Naive thymus-derived CD8-positive, alpha-beta T cell (primary cell): ENCODE results near the gene UNC5C. TPM values are rescaled to one million over a fixed set of nuclear protein-coding genes. Genes with fewer than 3 reads are reported as not detected.

ENCODE experiments used
- ATAC-seq, 2 donors: fragments of 150-1000 bp; cut with Tn5 transposase in 1 of 2; sonication (Bioruptor Pico), chemical (Tn5 transposase) in 1 of 2; 1 replicate in 1 of 2; 2 replicates in 1 of 2; pipeline ENCODE4 v1.10.0; 2021; ENCODE audit warnings: mild to moderate bottlenecking in 2 of 2, moderate library complexity in 2 of 2
- POLR2A ChIA-PET: fragments of 350-600 bp; sonication (Branson Sonifier 250); formaldehyde crosslinking; loops from one replicate; lab custom pipeline; 2021; ENCODE audit warnings: antibody characterized with exemption; lab: Charles Lee
- DNase-seq, 10 donors: peaks; one replicate each; pipeline versions ENCODE4 v3.0.0 to v3.0.0-alpha.2; 2020 to 2022
- H3K27ac Mint-ChIP-seq, 10 donors: one replicate each; pipeline ENCODE4 v1.8.0; 2020 to 2022; ENCODE audit warnings: mild to moderate bottlenecking in 10 of 10, mixed read lengths in 10 of 10, moderate library complexity in 4 of 10, inconsistent platforms in 1 of 10
- H3K27me3 Mint-ChIP-seq, 5 donors: one replicate each; pipeline ENCODE4 v1.8.0; 2021 to 2022; ENCODE audit warnings: mixed read lengths in 5 of 5
- H3K36me3 Mint-ChIP-seq, 3 donors: one replicate each; pipeline ENCODE4 v1.8.0; 2020 to 2022; ENCODE audit warnings: mixed read lengths in 3 of 3, mild to moderate bottlenecking in 2 of 3, inconsistent platforms in 1 of 3
- H3K4me1 Mint-ChIP-seq, 4 donors: one replicate each; pipeline ENCODE4 v1.8.0; 2021 to 2022; ENCODE audit warnings: mixed read lengths in 4 of 4
- H3K4me3 Mint-ChIP-seq, 10 donors: one replicate each; pipeline ENCODE4 v1.8.0; 2020 to 2022; ENCODE audit warnings: mild to moderate bottlenecking in 10 of 10, mixed read lengths in 10 of 10, moderate library complexity in 6 of 10, inconsistent platforms in 1 of 10
- H3K9me3 Mint-ChIP-seq, 9 donors: one replicate each; pipeline ENCODE4 v1.8.0; 2020 to 2022; ENCODE audit warnings: mixed read lengths in 9 of 9, mild to moderate bottlenecking in 3 of 9, inconsistent platforms in 1 of 9, moderate library complexity in 1 of 9
- polyA plus RNA-seq, 3 donors: library from polyadenylated mRNA; unstranded; fragments of 300-500 nt; fragmentation: Illumina TruSeq; gene quantifications; one replicate each; pipeline ENCODE4 v1.2.3, GENCODE V29; 2021
- total RNA-seq, 8 experiments: library from RNA in 2 of 8; stranded (reverse) in 2 of 8; gene quantifications; one replicate each; pipeline ENCODE4 v1.2.3 and lab custom pipeline; 2021 to 2026

Gene UNC5C
- total and polyA plus RNA-seq, 5 experiments from 2014 or later, result not detected

GRCh38 chr4:95428291-95429070, 120.3 kb downstream of the UNC5C start:
- no peak for ATAC-seq
- Mint-ChIP-seq H3K27me3 (peaks cover 0 to 6% (median 0%) of the 10 kb centered on the region in 5 donors), H3K36me3 (no peaks in the 10 kb centered on the region), H3K4me1 (peaks cover 0 to 13% (median 3%) of the 10 kb centered on the region in 4 donors), H3K27ac (no peak overlapping the region), H3K9me3 (peaks cover 0 to 4% (median 0%) of the 10 kb centered on the region in 9 donors), H3K4me3 (no peak overlapping the region)
- POLR2A ChIA-PET, result no interaction called here
- DNase-seq, result no peak

GRCh38 chr4:95426455-95426854, 122.3 kb downstream of the UNC5C start:
- peaks cover 0 to 5% (median 0%) of the 10 kb centered on the region in 5 donors for H3K27me3 Mint-ChIP-seq
- POLR2A ChIA-PET, result no interaction called here
- H3K36me3 Mint-ChIP-seq, result no peaks in the 10 kb centered on the region
- DNase-seq, result no peak
- peaks cover 0 to 13% (median 3%) of the 10 kb centered on the region in 4 donors for H3K4me1 Mint-ChIP-seq
- H3K4me3 Mint-ChIP-seq, result no peak overlapping the region
- H3K9me3 Mint-ChIP-seq, result peaks cover 0 to 4% (median 0%) of the 10 kb centered on the region in 9 donors
- H3K27ac Mint-ChIP-seq, result no peak overlapping the region
- no peak for ATAC-seq

GRCh38 chr4:95422436-95422835, 126.3 kb downstream of the UNC5C start:
- peaks cover 0 to 2% (median 0%) of the 10 kb centered on the region in 5 donors for H3K27me3 Mint-ChIP-seq
- ATAC-seq (no peak), DNase-seq (no peak)
- H3K27ac Mint-ChIP-seq, result no peak overlapping the region
- POLR2A ChIA-PET, result no interaction called here
- peaks cover 0 to 4% (median 0%) of the 10 kb centered on the region in 9 donors for H3K9me3 Mint-ChIP-seq
- no peaks in the 10 kb centered on the region for H3K36me3 Mint-ChIP-seq
- H3K4me1 Mint-ChIP-seq, result peaks cover 0 to 7% (median 3%) of the 10 kb centered on the region in 4 donors
- H3K4me3 Mint-ChIP-seq, result no peak overlapping the region

GRCh38 chr4:95421869-95422268, 126.9 kb downstream of the UNC5C start:
- no peak for ATAC-seq
- Mint-ChIP-seq H3K36me3 (no peaks in the 10 kb centered on the region), H3K27ac (no peak overlapping the region), H3K9me3 (peaks cover 0 to 4% (median 0%) of the 10 kb centered on the region in 9 donors), H3K27me3 (peaks cover 0 to 2% (median 0%) of the 10 kb centered on the region in 5 donors), H3K4me3 (no peak overlapping the region), H3K4me1 (peaks cover 0 to 4% (median 1%) of the 10 kb centered on the region in 4 donors)
- DNase-seq, result no peak
- POLR2A ChIA-PET, result no interaction called here

- Mint-ChIP-seq H3K4me3 (no peak overlapping the region), H3K4me1 (no peaks in the 10 kb centered on the region), H3K36me3 (no peaks in the 10 kb centered on the region), H3K9me3 (peaks cover 0 to 2% (median 0%) of the 10 kb centered on the region in 9 donors), H3K27me3 (peaks cover 0 to 7% (median 0%) of the 10 kb centered on the region in 5 donors), H3K27ac (no peak overlapping the region)
- ATAC-seq, result no peak
- DNase-seq, result no peak
- POLR2A ChIA-PET, result no interaction called here
Observed at GRCh38 chr4:95417531-95417930, 131.2 kb downstream of the UNC5C start.

GRCh38 chr4:95415346-95415771, 133.4 kb downstream of the UNC5C start:
- Mint-ChIP-seq H3K4me3 (no peak overlapping the region), H3K27me3 (peaks cover 0 to 7% (median 2%) of the 10 kb centered on the region in 5 donors), H3K27ac (no peak overlapping the region), H3K9me3 (peaks cover 0 to 2% (median 0%) of the 10 kb centered on the region in 9 donors), H3K4me1 (no peaks in the 10 kb centered on the region), H3K36me3 (no peaks in the 10 kb centered on the region)
- DNase-seq (no peak), ATAC-seq (no peak)
- POLR2A ChIA-PET, result no interaction called here

- DNase-seq (no peak), ATAC-seq (no peak)
- POLR2A ChIA-PET, result no interaction called here
- peaks cover 0 to 1% (median 0%) of the 10 kb centered on the region in 4 donors for H3K4me1 Mint-ChIP-seq
- H3K27ac Mint-ChIP-seq, result peak overlapping the region in 1 of 10 donors; percentile 20
- H3K4me3 Mint-ChIP-seq, result no peak overlapping the region
- peaks cover 0 to 2% (median 0%) of the 10 kb centered on the region in 9 donors for H3K9me3 Mint-ChIP-seq
- H3K36me3 Mint-ChIP-seq, result no peaks in the 10 kb centered on the region
- H3K27me3 Mint-ChIP-seq, result peaks cover 0 to 7% (median 2%) of the 10 kb centered on the region in 5 donors
Observed at GRCh38 chr4:95411371-95412088, 137.2 kb downstream of the UNC5C start.

- Mint-ChIP-seq H3K4me1 (peaks cover 0 to 1% (median 0%) of the 10 kb centered on the region in 4 donors), H3K4me3 (no peak overlapping the region), H3K36me3 (no peaks in the 10 kb centered on the region), H3K27ac (no peak overlapping the region), H3K9me3 (peaks cover 0 to 2% (median 0%) of the 10 kb centered on the region in 9 donors), H3K27me3 (peaks cover 0 to 7% (median 3%) of the 10 kb centered on the region in 5 donors)
- POLR2A ChIA-PET, result no interaction called here
- no peak for ATAC-seq
- DNase-seq, result no peak
Observed at GRCh38 chr4:95410387-95410977, 138.3 kb downstream of the UNC5C start.

- Mint-ChIP-seq H3K9me3 (peaks cover 0 to 2% (median 0%) of the 10 kb centered on the region in 9 donors), H3K4me3 (no peak overlapping the region), H3K36me3 (no peaks in the 10 kb centered on the region), H3K4me1 (peaks cover 0 to 1% (median 0%) of the 10 kb centered on the region in 4 donors), H3K27ac (no peak overlapping the region), H3K27me3 (peaks cover 0 to 7% (median 3%) of the 10 kb centered on the region in 5 donors)
- DNase-seq (no peak), ATAC-seq (no peak)
- POLR2A ChIA-PET, result no interaction called here
Observed at GRCh38 chr4:95409750-95410149, 139.0 kb downstream of the UNC5C start.

- DNase-seq, result no peak
- no peak overlapping the region for H3K4me3 Mint-ChIP-seq
- ATAC-seq, result no peak
Observed at GRCh38 chr4:95409127-95409526, 139.6 kb downstream of the UNC5C start.

GRCh38 chr4:95402299-95402698, 146.5 kb downstream of the UNC5C start:
- POLR2A ChIA-PET, result no interaction called here
- Mint-ChIP-seq H3K27me3 (peaks cover 0 to 3% (median 2%) of the 10 kb centered on the region in 5 donors), H3K27ac (no peak overlapping the region), H3K9me3 (no peaks in the 10 kb centered on the region), H3K4me3 (no peak overlapping the region), H3K36me3 (peaks cover 0 to 3% (median 0%) of the 10 kb centered on the region in 3 donors), H3K4me1 (no peaks in the 10 kb centered on the region)
- DNase-seq (no peak), ATAC-seq (no peak)

More at GRCh38 chr4:95409127-95409526, 139.6 kb downstream of the UNC5C start:
- Mint-ChIP-seq H3K27ac (no peak overlapping the region), H3K27me3 (peaks cover 0 to 7% (median 3%) of the 10 kb centered on the region in 5 donors), H3K4me1 (peaks cover 0 to 1% (median 0%) of the 10 kb centered on the region in 4 donors), H3K9me3 (peaks cover 0 to 2% (median 0%) of the 10 kb centered on the region in 9 donors), H3K36me3 (no peaks in the 10 kb centered on the region)
- POLR2A ChIA-PET, result no interaction called here

- Mint-ChIP-seq H3K27ac (no peak overlapping the region), H3K4me1 (no peaks in the 10 kb centered on the region), H3K36me3 (peaks cover 0 to 3% (median 0%) of the 10 kb centered on the region in 3 donors), H3K9me3 (no peaks in the 10 kb centered on the region), H3K27me3 (peaks cover 0 to 3% (median 0%) of the 10 kb centered on the region in 5 donors), H3K4me3 (no peak overlapping the region)
- ATAC-seq (no peak), DNase-seq (no peak)
- POLR2A ChIA-PET, result no interaction called here
Observed at GRCh38 chr4:95398217-95398616, 150.6 kb downstream of the UNC5C start.
